Loucy (cell line): ENCODE results near the gene PTPRK.

Source experiments
- CTCF ChIP-seq: fragments of 200-600 bp; sonication (generic); conservative IDR thresholded peaks from 2 replicates; pipeline ENCODE4 v1.5.1; 2014; ENCODE audit warnings: mild to moderate bottlenecking, antibody characterized with exemption, low read length
- EZH2phosphoT487 ChIP-seq: fragments of 200-600 bp; IDR thresholded peaks from 2 replicates; pipeline ENCODE4 v1.6.1; 2018; ENCODE audit warnings: antibody characterized with exemption, mild to moderate bottlenecking, moderate library complexity, borderline replicate concordance

- TF ChIP-seq CTCF = no peak
- no peak for TF ChIP-seq EZH2phosphoT487
These were observed 14.8 kb downstream of the PTPRK start for GRCh38 chr6:128505603-128506002.
